CD4-positive, alpha-beta T cell treated with Interleukin-6 for 4 hours (primary cell): ENCODE data around the gene FNDC5.

Source experiments
- DNase-seq: peaks from one replicate; pipeline ENCODE4 v3.0.0-alpha.2; 2020; ENCODE audit warnings: mixed read lengths

FNDC5 gene

DNA sequence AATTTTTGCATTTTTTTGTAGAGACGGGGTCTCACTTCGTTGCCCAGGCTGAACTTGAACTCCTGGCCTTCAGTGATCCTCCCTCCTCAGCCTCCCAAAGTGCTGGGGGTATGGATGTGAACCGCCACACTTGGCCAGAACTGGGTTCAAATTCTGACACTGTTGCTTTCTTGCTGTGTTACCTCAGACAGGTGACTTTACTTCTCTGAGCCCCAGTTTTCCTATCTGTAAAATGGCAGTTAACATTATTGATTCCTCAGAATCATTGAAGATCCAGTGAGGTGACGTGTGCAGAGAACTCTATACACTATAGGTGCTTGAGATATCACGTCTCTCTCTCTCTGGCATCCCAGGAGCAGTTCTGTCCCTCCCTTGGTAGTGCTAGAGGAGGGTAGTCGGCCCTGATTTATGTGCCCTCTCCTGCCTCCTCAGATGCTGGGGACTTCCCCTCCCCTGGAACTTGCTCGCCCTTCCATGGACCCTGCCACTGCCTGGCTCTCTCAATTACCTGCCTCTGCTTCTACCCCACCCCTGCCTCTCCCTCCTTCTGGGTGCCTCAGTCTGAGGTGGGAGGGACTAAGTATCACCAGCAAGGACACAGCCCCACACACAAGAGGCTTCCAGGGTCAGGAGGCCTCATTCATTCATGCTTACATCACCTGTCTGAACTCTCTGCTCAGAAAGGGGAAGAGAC lies 12.8 kb upstream of the FNDC5 start:
- DNase-seq: no peak

DNA sequence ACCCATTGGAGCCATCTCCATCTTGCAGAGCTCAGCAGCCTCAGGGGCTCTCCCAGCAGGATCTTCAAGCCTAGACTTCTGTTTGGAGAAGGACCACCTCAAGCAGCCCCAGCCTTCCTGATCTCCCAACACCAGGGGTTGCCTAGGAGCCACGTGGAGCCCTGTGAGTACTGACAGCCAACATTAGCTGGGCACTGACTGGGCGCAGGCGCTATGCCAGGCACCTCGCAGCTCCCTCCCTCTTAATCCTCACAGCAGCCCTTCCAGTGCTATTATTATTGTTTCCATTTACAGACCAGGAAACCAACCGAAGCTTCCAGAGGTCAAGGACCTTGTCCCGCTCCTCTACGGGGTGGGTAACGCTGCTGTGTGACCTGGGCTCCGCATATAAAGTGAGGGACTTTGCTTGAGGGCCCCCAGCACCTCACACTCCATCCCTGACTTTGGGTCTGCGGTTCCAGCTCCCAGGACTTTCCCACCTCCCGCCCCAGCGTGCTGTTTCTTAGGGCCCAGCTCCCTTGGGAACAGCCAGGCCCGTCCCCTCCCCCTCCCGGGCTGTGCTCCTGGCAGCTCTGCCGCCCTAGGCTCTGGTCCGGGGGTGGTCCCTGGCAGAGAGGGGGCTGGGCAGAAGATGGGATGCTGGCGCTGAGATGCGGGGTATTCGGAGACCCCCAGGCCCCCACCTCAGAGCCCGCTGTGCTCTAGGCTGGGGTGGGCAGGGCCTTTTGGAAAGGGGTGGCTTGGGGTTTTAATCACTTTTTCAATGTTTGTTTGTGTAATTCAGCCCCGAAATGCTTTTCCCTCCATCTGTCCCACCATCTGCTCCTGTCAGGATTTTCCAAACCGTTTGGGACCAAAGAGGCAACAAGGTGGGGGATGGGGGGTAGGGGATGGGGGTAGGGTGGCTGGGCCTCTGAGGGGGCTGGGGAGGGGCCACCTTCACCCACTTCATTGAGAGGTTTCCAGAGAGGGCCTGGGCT lies 11.4 kb upstream of the FNDC5 start:
- DNase-seq: no peak

DNA sequence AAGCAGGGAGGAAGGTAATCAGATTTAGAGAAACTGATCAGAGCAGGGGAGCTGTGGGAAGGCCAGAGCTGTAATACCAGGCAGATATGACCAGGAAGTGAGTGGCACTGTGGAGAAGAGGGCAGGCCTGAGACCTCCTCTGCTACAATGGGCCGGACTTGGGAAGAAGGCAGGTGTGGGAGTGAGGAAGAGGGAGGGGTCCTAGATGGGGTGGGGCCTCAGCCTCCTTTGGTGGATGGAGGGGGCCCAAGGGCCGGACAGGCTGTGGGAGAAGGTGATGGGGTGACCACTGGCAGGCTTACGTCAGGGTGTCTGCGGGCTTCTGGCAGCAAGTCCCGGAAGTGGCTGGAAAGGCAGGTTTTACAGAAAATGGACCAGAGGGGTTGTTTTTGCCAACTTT lies 10.6 kb upstream of the FNDC5 start:
- DNase-seq: no peak

DNA sequence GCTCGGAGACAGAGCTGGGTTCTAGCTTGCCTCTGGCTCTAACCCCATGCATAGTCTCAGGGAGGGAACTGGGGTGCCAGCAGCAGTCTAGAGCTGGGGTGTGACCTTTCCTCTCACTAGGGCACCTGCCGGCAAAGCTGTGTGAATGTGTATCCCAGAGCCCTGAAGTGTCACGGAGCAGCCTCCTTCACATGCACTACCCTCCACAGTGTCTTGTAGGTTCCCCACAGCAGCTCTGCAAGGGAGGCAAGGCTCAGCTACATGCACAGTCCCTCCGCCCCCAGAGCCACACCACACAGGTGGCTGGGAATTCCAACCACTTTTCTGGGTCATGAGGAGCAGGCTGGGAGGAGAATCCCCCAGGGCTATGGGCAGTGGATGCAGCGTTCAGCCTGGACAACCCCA lies 7.9 kb upstream of the FNDC5 start:
- no peak for DNase-seq

DNA sequence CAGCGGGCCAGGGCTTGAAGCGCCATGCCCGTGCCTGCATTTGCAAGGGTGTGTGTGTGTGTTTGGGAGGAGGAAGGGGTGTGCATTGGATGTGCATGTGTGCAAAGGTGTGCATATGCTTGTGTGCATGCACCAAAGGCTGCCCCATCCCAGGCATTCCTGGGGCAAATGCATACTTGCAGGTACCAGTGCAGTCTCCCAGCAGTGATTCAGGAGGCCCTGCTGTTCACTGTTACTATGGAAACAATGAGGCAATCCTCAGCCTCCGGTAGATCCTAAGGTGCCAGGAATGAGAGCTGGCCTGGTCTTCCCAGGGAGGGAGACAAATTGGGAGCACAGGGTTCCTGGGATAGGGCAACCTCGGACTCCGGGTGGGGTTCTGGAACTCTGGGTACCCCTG lies 7.5 kb upstream of the FNDC5 start:
- DNase-seq: no peak

DNA sequence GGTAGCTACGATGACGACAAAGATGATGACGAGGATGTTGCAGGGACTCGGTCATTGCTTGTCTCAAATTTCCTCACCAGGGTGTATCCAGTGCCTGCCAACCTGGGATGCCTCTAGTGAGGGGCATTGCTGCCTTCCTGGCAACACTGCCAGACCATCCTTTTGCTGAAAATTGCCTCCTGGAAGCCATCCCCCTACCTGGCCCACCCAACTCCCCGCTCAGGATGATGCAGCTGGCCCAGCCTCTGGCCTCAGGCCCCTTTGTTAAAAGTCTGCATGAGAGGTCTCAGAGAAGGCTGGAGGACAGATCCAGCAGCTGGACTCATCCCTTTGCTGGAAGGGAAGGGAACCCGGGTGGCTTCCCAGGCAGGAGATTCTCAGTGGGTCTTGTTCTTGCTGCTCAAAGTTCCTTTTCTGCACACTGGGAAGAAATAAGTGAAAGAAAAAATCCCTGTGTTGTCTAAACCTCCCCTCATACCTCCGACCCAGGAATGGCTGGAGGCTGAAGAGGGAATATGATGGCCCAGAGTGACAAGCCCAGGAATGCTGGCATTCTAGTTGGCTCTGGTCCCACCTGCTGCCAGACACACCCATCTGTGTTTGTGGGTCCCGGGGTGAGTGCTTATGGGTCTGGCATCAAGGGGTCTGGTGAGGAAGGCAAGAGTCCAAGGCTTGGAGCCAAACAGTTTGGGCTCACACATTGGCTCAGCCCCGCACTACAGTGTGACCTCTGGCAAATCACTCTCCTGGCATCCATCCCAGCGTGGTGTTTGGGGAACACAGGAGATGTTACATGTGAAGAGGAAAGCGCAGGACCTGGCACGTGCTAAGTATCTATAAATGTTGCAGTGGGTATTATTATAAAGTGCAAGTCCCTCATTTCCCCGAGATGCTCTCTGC lies 6.7 kb upstream of the FNDC5 start:
- no peak for DNase-seq

DNA sequence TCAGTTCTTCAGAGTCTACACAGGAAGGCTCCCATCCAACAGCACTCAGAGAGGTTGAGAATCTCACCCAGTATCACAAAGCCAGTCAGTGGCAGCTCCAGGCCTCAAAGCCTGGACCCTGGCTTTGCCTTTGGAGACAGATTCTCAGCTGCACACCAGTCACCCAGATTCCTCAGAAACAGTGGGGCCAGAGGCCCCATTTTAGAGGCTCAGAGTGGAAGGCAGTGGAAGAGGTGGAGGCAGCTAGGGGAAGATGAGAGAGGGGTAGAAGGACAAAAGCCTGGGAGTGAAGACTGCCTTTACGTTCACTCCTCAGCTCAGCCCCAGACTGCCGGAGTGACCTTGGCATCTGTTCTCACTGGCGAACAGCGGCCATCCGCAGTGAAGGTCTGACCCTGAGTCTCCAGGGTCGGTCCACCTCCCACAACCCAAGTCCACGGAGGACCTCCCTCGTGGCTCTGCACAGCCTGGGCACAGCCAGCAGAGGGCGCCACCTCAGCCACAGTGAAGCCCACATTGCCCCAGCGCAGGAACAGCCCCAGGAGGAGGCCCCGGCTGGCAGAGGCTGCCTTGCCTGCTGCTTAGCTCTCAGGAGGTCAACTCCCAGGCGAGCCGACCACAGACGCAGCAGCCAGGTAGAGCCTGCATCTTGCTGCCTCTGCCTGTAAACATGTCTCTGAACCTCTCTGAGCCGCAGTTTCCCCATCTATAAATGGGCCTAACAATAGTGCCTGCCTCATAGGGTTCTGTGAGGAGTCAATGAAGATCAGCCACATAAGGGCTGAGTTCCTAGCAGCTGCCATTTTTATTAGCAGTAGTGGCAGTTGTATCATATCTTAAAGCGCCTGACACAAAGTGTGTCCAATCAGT lies 5.9 kb upstream of the FNDC5 start:
- peak; percentile 69 for DNase-seq

DNA sequence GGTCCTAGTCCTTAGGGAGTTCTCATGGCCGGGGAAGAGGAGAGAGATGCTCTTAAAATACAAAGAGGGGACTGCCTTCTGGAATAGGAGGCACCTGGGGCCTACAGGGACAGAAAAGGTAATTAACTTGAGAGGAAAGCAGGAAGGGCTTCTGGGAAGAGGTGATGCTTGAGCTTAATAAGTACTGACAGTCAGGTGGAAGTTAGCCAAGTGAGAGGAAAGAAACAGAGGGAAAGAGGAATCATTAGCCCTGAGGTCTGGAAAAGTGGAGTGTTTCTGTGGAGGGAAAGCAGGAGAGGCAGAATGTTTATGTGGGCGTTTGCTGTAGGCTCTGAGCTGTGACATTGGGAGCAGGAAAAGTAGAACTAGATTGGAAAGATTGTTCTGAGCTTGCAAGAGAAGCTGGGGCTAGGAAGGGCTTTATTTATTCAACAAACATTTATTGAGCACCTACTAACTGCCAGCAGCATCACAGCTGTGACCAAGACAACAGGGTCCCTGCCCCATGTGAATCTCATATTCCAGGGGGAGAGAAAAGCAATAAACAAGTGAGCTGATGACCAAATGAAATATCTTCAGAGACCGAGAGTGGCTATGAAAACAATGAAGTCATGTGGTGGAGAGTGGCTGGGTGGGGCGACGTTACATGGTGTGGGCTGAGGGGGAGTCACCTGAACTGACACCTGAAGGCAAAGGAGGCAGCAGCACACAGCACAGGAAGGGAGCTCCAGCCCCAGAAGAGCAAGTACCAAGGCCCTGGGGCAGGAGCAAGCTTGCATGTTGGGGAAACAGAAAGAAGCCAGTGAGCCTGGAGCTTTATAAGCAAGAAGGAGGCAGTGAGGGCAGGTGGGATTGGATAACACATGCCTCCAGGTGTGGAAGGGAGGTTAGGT lies 4.4 kb upstream of the FNDC5 start:
- no peak for DNase-seq

DNA sequence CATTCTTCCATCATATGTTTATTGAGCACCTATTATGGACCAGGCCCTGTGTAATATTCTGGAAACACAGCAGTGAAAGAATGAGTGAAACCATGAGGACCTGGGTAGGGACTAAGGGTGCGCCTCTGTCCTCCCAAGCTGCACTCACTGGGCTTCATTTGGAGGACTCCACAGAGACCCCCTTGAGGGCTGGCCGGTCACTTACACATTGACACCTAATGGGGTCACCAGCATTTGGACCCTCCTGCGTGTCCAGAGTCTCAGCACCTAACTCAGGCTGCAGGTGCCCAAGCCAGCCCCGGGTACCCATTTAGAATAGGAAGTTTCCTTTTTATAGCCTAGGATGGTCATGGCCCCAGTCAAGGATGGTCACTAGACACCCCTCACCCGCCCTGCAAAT lies 2.8 kb upstream of the FNDC5 start:
- DNase-seq: no peak

DNA sequence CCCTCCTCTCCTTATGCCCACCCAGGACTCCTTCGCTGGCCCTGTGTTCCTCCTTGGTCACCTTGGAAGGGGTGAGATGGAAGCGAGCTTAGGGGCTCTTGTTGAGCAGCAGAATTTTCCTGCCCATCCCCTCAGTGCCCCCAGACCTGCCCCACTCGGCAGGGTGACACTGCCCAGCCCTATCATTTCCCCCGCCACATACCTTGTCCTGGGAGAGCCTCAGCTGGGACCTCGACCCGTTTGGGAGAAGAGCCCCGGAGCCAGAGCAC lies 1.4 kb upstream of the FNDC5 start:
- no peak for DNase-seq

DNA sequence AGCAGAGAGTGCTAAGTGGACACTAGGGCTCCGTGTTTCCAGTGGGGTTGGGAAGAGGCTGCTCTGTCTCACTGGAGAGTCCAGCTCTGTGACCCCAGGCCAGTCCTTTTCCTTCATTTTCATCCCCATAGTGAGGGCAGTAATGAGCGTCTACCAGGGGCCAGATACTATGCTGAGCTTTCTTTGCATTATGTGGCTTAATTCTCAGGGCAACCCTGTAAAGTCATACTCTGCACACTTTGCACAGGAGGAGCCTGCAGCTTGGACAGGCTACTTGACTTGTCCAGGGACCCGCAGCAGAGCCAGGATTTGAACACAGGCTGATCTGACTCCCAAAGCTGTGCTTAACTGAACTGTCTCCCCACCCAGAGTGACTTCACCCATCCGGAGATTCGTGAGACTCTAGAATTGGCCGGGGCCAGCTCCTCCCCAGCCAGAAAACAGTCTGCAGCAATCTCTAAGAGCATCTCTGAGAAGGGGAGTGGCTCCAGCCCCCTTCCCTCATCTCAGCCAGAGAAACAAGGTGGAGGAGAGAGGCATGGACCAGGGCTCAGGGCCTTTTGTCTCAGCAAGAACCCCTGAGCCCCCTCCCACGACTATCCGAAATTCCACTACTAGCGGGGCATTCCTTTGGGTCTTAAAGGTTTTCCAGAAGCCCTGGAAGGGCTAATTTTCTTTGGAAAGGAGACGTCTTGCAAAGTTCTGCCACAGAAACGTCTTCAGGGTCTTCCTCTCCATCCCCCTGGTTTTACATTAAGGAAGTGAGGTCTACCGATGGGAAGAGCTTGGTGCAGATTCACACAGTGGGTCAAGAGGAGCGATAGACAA lies 866 bp upstream of the FNDC5 start:
- DNase-seq: no peak

DNA sequence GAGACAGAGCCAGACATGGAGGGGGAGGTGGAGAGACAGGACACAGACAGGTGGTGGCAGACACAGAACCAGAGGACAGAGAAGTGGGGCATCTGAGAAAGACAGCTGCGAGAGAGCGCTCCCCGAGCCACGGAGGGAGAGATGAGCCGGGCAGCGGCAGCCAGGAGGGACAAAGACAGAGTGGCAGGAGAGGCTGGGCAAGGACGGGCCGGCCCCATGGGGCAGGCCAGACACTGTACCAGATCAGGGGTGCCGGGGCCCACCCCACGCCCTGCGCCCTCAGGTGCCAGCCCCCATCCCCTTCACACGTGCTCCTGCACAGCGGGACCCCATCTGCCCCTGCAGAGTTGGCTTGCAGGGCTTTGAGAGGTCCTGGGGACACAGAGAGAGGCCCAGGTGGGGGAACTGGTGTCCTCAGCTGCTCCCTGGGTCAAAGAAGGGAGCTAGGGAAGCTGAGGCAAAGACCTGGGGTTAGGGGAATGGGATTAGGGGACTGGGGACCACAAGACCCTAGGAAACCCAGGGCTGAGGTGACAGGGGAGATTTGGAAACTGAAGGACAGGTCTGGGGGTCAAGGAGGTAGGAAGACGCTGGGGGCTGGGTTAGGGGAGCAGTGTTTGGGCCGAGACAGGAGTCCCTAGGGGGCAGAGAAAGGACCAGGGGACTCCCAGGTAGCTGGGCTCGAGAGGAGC lies 643 bp downstream of the FNDC5 start:
- no peak for DNase-seq

DNA sequence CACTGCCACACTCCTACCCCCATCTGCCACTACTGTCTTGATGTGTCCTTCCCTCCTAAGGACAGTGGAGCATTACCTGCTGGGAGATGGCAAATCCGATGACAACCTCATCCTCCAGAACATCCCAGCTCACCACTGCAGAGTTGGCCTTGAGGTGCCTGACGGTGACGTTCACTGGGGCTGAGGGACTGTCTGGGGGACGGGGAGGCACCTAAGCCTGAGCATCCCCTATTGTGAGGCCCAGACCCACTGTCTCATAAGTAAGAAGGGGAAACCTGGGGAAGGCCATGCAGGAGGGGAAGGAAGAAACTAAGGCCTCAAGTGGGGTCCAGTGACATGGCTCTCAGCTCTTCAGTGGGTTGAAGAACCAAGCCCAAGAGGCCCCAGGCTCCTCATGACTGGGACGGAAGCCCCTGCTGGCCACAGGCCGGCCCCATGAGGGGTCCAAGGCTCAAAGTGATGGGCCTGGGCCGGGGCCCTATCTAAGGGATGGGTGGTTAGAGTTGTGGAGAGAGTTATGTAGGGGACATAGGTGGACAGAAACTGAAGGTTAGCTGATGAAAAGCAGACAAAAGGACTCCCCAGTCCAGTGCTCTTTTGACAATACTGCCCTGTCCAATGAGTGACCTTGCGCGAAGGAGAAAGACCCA lies 1.8 kb downstream of the FNDC5 start:
- no peak for DNase-seq

DNA sequence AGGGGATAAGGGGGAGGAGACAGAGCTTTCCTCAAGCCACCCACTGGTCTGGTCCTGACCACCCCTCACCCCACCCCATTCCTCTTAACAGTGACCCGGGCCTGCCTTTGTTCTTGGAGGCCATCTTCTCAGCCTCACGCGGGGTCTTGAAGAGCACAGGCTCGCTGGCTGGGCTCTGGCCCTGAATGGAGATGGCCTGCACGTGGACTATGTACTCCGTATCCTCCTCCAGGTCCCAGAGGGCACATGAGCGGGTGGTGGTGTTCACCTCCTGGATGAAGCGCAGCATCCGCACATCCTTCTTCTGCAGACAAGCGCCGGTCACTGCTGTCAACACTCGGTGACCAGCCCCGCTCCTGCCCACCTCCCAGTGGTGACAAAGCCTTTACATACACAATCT lies 2.6 kb downstream of the FNDC5 start:
- DNase-seq: no peak

DNA sequence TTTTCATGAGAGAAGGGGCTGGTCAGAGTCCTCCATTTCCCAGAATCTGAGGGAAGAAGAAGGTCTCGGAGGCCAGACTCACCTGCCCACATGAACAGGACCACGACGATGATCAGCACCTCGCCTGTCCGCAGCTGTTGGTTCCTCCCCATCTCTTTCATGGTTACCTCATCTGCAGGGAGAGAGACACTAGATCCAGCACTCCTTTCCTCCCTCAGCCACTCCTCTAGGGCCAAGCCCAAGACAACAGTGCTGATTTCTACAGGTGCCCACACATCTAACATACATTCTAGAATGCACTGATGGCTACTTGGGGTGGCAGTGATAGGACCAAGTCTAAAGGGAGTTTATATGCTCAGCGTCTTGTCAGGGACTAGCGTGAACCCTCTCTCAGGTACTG lies 3.0 kb downstream of the FNDC5 start:
- DNase-seq: no peak

DNA sequence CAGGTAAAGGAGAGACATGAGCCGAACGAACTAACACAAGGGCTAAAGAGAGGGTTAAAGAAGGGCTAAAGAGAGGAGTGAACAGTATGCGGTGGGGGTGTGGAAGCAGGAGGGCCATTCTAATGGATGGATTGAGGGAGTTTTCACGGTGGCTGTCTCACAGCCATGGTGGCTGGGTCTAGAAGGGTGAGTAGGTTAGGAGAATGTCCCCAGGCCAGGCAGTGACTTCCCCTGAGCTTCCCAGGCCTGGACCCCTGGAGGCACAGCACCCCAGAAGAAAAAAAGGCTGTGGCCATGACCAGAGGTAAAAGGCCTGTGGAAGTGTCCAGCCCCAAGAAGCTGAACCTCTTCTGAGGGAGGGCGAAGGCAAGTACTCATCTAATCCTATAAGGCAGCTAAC lies 3.6 kb downstream of the FNDC5 start:
- DNase-seq: no peak

DNA sequence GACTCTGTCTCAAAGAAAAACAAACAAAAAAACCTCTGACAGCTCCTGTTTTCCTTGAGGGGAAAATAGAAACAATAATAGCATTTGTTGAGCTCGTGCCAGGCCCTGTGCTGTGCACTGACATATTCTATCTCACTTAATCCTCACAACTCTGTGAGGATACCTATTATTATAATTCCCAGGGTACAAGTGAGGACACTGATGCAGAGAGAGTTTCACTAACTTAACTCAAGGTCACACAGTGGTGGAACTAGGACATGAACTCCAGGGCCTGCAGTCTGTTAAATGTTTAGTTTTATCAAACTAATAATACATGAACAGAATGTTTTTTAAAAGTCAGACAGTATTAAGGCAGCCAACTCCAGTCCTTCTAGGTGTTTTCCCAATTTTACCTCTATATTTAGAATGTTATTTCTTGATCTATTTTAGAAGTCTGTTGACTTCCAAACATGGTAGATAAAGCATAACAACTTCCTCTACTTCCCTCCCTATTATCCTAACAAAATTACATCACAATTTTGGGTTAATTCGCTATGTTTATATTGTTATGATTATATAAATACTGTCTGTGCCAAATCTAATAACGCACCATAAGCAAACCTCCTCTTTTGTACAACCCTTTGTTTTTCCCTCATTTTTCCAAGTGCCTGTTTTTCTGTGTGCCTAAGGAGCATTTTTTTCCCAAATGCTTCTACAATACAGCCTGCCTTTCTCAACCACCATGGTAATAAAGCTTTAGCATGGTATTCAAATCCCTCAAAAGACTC lies 4.9 kb downstream of the FNDC5 start:
- DNase-seq: no peak

DNA sequence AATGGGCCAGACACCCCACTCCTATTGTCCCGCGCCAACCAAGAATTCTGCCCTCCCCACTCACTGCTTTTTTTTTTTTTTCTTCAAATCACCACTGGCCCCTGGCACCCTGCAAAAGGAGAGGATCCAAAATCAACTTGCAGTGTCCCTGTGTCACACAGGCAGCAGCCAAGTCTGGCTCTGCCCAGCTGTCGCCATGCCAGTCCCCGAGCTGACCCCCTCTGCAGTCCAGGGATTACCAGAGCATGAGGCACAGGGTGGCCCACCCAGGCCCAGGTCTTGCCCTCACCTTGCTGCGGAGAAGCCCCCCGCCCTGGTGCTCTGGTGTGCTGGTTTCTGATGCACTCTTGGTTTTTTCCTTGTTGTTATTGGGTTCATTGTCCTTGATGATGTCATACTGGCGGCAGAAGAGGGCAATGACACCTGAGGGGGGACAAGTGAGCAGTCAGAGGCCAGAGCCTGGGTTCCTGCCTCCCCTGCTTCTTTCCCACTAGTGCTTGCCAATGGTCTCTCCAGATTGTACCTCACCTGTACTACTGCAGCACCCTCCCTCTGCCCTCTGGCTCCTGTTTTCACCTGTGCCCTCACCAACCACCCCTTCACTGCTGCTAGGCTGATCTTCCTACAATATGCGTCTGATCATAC lies 6.2 kb downstream of the FNDC5 start:
- DNase-seq: no peak
